AG09319 (cell line): ENCODE measurements around the gene EXT2.

Experiments
- DNase-seq: peaks from one replicate; pipeline ENCODE4 v3.0.0-alpha.2; 2010; ENCODE audit warnings: low read depth; ENCODE audit errors: extremely low read depth
- TF ChIP-seq, protein P1 (sequence below): IDR thresholded peaks from 2 replicates; pipeline ENCODE4 v1.5.1; 2011; ENCODE audit warnings: low read depth, mild to moderate bottlenecking, inconsistent platforms, low read length, moderate library complexity

Gene EXT2

DNA sequence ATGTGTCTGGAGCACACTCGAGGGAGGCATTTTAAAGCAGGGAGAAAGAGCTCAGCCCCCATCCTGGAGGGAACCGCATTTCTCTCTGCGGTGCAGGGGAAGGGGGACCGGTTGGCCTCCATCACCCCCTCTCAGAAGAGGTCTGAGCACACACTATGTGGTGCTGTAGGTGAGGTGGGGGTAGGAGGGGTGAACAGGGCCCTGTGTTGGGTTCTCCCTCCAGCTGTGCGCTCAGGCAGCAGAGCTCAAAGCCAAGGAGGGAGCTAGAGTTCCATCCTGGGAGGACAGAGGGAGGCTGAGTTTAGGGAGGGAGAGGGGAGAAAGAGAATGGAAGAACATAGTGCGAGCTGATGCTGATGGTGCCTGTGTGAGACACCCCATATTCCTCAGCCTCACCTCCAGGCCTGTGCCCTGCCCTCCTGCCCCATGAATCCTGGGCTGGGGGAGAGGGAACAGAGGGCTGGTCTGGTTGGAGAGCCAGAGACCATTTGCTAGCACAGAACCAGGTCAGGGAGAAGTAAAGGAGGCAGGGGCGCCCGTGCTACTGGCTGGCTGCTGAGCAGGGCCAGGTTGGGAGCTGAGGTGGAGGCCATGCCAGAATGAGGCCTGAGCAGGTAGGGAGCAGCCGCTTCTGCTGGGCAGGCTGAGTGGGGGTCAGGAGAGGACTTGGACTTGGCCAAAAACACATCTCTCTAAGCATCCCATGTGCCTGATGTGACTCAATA lies 170.7 kb downstream of the EXT2 start:
- DNase-seq: no peak
- TF ChIP-seq, protein P1, sequence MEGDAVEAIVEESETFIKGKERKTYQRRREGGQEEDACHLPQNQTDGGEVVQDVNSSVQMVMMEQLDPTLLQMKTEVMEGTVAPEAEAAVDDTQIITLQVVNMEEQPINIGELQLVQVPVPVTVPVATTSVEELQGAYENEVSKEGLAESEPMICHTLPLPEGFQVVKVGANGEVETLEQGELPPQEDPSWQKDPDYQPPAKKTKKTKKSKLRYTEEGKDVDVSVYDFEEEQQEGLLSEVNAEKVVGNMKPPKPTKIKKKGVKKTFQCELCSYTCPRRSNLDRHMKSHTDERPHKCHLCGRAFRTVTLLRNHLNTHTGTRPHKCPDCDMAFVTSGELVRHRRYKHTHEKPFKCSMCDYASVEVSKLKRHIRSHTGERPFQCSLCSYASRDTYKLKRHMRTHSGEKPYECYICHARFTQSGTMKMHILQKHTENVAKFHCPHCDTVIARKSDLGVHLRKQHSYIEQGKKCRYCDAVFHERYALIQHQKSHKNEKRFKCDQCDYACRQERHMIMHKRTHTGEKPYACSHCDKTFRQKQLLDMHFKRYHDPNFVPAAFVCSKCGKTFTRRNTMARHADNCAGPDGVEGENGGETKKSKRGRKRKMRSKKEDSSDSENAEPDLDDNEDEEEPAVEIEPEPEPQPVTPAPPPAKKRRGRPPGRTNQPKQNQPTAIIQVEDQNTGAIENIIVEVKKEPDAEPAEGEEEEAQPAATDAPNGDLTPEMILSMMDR: no peak

DNA sequence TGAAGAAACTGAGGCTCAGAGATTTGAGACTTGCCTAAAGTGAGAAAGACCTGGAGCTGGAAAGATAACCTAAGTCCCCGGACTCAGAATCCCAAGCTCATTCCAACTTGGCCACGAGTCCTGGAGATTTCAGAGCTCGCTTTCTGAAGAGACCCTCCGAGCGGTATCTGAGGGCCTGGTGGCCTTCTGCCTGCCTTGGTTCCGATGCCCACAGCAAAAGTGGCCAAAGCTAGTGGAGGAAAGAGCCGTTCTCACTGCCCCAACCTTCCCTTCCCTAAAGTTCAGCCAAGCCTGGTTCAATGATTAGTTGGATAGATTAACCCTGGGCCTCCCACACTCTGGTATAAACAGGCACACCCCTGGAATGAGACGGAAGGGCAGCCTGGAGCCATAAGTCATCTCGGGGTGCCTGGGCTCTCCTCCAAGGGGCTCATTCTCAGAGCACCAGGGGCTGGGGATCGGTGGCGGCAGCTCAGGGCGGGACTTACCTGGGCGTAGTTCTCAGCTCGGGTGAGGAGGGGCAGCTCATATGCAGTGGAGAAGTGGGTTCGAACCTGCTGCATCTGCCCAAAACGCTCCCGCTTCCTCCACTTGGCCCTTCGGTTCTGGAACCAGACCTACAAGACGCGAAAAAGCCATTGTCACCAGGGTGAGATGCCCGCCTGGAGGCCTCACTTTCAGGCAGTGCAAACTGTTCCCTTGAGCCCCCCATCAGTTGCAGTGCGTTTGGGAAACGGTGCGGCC lies 171.7 kb downstream of the EXT2 start:
- TF ChIP-seq, protein P1: no peak
- DNase-seq: no peak

GRCh38 chr11:44267750-44268613 lies 172.5 kb downstream of the EXT2 start:
- DNase-seq: no peak
- TF ChIP-seq, protein P1: no peak

- TF ChIP-seq, protein P1: no peak
- no peak for DNase-seq
Observed at GRCh38 chr11:44268614-44269080, 173.2 kb downstream of the EXT2 start.

- DNase-seq: peak; percentile 15
- TF ChIP-seq, protein P1: no peak
Observed at GRCh38 chr11:44269369-44270351, 174.2 kb downstream of the EXT2 start.

DNA sequence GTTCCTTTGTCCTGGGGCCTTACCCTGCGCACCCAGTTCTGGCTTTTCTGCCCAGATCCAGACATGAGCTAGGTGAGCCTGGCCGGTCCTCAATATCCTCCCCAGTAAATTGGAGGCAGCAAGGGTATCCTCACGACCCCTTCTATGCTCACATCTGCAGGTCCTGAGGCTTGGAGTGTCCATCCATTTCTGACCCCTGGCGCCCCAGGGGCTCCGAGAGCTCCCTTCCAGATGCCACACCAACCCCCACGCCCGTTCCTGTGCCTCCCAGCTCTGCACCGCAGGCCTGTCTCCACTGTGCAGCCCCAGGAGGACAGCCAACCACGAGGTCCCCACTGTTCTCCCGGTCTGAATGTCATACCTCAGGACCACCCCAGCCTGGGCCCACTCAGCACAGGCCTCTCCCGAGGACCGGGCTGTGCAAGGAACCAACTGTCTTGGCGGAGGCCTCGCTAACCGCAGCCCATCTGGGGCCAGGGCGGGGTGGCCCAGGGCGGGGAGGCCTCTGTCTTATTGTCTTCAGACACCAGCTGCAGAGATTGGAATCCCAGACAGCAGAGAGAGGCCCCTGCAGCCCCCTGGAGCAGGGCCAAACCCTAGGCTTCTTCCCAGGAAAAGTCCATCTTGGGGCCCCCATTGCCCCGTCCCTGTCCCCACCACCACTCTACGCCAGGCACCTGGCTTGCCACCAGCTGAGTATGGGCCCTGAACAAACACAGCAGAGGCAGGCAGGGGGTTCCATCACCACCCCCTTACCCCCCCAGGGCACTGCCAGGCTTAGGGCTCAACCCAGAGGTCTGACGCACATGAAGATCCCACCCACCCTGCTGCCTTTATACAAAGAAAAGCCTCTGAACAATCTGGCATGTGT lies 175.2 kb downstream of the EXT2 start:
- DNase-seq: no peak
- TF ChIP-seq, protein P1: no peak
